NCI-H1436 treated with DMSO at 0.1 percent for 48 hours (cell line): ENCODE measurements around the gene AMBN.
"Not testable (repeated sequence)": the region's sequence is repeated elsewhere in the genome, so short reads cannot be mapped to it uniquely, and the experiment has no call there.

Experiments
- DNase-seq: peaks from one replicate; lab custom pipeline; 2025; lab: John Stamatoyannopoulos, UW

AMBN gene

DNA sequence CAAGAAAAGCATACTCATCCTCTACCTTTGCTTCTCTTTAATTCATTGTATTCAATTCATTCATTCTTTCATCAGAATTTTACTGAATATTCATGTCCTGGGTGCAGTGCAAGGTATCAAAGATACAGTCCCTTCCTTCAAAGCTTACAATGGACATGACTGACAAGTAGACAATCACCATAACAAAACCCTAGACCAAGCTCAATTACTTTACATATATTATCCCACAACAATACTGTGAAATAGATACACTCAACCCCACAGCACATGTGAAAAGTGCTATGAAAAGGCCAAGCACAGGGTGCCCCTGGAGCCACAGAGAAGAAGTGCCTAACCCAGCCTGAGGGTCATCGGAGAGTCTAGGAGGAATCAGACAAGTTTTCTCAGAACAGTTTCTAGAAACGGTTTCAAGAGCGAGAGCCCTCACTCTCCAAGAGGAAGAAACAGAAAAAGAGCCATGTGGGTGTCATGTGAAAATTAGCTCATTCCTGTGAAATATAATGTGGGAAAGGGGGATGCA is 15.3 kb downstream of the AMBN start:
- DNase-seq: no peak

- DNase-seq: no peak
Measured at GRCh38 chr4:70608324-70608723, 16.3 kb downstream of the AMBN start.

- no peak for DNase-seq
Measured at GRCh38 chr4:70613306-70614183, 21.5 kb downstream of the AMBN start.

DNA sequence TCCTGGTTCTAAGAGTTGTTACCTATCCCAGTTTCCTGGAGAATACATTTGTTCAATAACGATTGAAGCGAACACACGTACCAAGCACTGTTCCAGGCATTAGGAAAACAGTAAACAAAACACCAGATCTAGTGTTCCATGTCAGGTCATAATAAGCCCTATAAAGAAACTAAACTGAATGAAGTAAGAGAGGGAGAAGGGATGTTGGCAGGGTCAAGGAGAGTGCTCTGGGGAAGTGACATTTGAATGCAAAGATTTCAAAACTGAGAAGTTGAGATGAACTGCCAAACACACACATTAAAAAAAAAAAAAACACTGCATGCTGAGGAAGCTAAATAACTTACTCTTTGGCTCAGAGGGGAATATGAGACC is 22.1 kb downstream of the AMBN start:
- DNase-seq: no peak

GRCh38 chr4:70619288-70619687 is 27.2 kb downstream of the AMBN start:
- no peak for DNase-seq

DNA sequence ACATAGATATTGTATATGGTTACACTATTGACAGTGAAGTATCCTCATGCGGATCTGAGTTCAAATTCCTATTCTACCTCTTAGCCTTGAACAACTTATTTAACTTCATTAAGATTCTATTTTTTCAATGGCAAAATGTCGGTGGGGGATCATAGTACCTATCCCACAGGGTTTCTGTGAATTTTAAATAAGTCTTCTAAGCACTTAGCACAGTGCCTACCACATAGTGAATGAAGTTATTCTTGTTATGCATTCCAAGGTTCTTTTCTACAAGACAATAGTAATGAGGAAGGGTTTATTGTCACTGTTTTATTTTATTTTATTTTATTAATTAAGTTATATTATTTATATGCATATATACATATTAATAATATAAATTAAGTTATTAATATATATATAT is 27.7 kb downstream of the AMBN start:
- no peak for DNase-seq

GRCh38 chr4:70623323-70623722 is 31.3 kb downstream of the AMBN start:
- DNase-seq: no peak

DNA sequence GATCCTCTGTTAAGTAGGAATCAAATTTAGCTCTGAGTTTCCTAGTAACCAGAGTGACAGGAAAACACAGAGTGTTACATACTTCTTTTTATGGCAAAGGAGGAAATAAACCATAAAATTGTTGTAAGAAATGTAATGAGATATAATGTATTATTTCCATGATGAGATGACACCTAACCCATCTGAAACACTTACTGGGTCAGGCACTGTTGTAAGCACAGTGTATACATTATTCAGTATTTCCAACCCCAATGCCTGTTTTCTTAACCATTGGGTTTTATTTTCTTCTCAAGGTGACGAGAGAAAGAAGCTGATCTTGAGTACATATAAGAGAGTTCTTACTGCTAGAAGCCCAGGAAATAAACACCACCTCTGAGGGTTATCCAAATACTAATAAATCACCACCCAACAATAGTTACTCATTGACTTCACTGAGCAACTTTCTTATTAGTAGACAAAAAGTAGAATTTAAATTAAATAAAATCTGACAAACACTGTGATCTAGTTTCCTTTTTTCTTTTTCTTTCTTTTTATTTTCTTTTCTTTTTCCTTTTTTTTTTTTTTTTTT is 32.3 kb downstream of the AMBN start:
- DNase-seq: no peak

- no peak for DNase-seq
Measured at GRCh38 chr4:70627620-70628019, 35.6 kb downstream of the AMBN start.

GRCh38 chr4:70628444-70628843 is 36.4 kb downstream of the AMBN start, which contains the start of gene ENAM:
TSS of gene ENAM (plus strand) at chr4:70628744. CDS start at chr4:70629501, 757 bp downstream.
- DNase-seq: no peak

DNA sequence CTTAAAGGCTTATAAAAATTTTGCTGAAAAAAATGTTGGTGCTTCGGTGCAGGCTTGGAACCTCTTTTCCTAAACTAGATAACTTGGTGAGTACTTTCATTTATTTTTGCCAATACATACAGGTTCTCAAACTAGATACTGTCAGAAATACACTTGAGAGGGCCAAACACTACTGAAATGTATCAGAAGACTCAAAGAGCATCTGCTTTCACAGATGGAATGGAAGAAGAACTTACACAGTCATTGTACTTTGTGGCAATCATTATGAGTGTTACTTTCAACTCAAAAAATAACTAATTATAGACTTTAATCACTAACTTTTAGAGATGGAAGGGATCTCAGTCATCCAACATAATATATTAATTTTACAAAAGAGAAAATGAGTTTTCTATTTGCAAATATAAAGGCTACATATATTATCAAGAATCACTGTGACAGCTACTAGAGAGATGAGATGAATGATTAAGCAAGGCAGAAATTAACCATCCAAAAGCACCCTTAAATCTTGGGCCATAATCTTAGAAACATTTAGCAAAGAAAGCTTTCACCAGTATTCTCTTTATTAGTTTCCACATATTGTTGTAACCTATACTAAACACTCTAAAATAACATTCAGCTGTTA is 37.5 kb downstream of the AMBN start:
- DNase-seq: no peak

GRCh38 chr4:70630162-70630561 is 38.1 kb downstream of the AMBN start:
- DNase-seq: no peak

GRCh38 chr4:70632028-70632427 is 40.0 kb downstream of the AMBN start:
- no peak for DNase-seq

DNA sequence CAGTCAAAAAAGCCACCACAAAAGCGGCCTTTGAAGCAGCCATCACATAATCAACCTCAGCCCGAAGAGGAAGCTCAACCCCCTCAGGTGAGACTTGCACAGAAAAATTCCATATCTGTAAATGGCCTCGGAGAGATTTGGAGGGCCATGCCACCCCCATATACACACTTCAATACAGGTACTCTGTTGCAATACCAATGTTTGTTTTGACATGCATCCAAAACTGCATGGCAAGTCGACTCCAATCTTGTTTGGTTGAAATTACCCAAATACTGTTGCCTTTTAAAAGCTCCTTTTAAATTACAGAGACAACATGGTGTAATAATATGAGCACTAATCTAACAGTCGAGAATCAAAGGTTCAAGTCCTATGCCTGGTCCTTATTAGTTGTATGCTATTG is 42.4 kb downstream of the AMBN start:
- no peak for DNase-seq

GRCh38 chr4:70637239-70637913 is 45.3 kb downstream of the AMBN start:
- no peak for DNase-seq

GRCh38 chr4:70640192-70640591 is 48.1 kb downstream of the AMBN start:
- DNase-seq: no peak

- not testable (repeated sequence) for DNase-seq
Measured at GRCh38 chr4:70650741-70651140, 58.7 kb downstream of the AMBN start.

DNA sequence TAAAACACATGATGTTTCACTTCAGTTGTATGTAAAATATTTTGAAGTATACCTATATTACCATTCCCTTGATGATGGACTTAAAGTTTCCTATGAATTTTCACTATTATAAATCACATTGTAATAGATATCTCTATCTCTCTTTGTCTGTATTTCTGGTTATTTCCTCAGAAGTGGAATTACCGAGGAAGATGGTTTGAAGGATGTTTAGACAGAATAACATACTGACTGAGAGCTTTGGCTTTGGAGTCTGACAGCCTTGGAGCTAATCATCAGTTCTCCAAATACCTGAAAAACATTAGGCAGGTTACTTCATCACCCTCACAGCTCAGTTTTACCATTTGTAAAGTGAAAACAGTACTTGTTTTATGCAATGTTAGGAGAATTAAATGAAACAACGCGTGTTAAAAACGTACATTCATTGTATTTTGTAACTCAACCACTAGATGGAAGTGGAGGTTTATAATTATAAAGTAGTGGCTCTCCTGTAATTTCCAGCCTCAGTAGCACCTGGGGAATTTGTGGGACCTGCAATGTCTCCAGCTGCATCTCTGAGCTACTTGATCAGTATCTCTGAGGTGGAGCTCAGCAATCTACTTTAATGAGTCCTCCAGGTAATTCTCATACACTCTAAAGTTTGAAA is 59.9 kb downstream of the AMBN start:
- DNase-seq: no peak

DNA sequence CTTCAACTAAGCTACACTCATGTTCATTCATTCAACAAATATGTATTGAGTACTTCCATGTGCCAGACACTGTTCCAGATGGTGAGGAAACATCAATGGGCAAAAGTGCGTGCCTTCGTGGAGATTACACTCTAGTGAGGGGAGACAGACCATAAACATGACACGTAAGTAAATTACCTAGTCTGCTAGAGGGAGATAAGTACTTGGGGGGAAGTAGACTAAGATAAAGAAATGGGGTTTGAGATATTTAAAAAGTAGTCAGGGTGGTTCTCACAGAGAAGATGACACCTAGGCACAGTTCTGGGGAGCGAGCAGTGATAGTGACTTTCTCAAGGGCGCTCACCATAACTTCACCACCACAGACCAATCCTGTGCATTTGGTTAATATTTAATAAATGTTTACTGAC is 62.6 kb downstream of the AMBN start:
- DNase-seq: no peak
